ENCODE measurements around the gene GHR. TPM values are rescaled to one million over a fixed set of nuclear protein-coding genes. Genes with fewer than 3 reads are reported as not detected.

The GHR gene
- polyA plus RNA-seq, 1 experiment = 0.90 TPM

GRCh38 chr5:42761791-42762190 is 338.6 kb downstream of the GHR start:
- POLR2A ChIA-PET = no interaction called here
- CTCF ChIA-PET = no interaction called here
- Histone ChIP-seq H3K27me3 (ENCODE audit: control insufficient read depth, insufficient read depth, low read length) (no peaks in the 10 kb centered on the region), H3K4me3 (ENCODE audit: low read depth, low read length) (no peak overlapping the region), H3K36me3 (ENCODE audit: control insufficient read depth, insufficient read depth, low read length) (no peaks in the 10 kb centered on the region)
- no peak for TF ChIP-seq CTCF (IDR thresholded peaks at IDR 0.05; ENCODE audit: insufficient read depth, low read depth, low read length)
- DNase-seq (ENCODE audit: low read depth) = no peak

- Histone ChIP-seq H3K36me3 (ENCODE audit: control insufficient read depth, insufficient read depth, low read length) (no peaks in the 10 kb centered on the region), H3K27me3 (ENCODE audit: control insufficient read depth, insufficient read depth, low read length) (no peaks in the 10 kb centered on the region), H3K4me3 (ENCODE audit: low read depth, low read length) (no peak overlapping the region)
- peak; percentile 44 for TF ChIP-seq CTCF (IDR thresholded peaks at IDR 0.05; ENCODE audit: insufficient read depth, low read depth, low read length)
- ChIA-PET POLR2A (no interaction called here), CTCF (interaction anchor here (0.9 to 1.8 kb wide), 12 partner anchors 9 to 911 kb away, joined by 3 to 8 read pairs (median 5); partner anchors contain the start of gene GHR)
- peak; percentile 3 for DNase-seq (ENCODE audit: low read depth)
Measured at GRCh38 chr5:42767491-42768105, 344.4 kb downstream of the GHR start.

- no peak for DNase-seq (ENCODE audit: low read depth)
- Histone ChIP-seq H3K27me3 (ENCODE audit: control insufficient read depth, insufficient read depth, low read length) (no peaks in the 10 kb centered on the region), H3K36me3 (ENCODE audit: control insufficient read depth, insufficient read depth, low read length) (no peaks in the 10 kb centered on the region), H3K4me3 (ENCODE audit: low read depth, low read length) (no peak overlapping the region)
- POLR2A ChIA-PET = no interaction called here
- CTCF ChIA-PET = interaction anchor here (0.9 to 1.8 kb wide), 10 partner anchors 9 to 912 kb away, joined by 3 to 8 read pairs (median 5); partner anchors contain the start of gene GHR
- TF ChIP-seq CTCF (IDR thresholded peaks at IDR 0.05; ENCODE audit: insufficient read depth, low read depth, low read length) = no peak
Measured at GRCh38 chr5:42768106-42768504, 344.9 kb downstream of the GHR start.

GRCh38 chr5:42770003-42770402 is 346.8 kb downstream of the GHR start:
- POLR2A ChIA-PET = no interaction called here
- TF ChIP-seq CTCF (IDR thresholded peaks at IDR 0.05; ENCODE audit: insufficient read depth, low read depth, low read length) = no peak
- Histone ChIP-seq H3K4me3 (ENCODE audit: low read depth, low read length) (no peak overlapping the region), H3K36me3 (ENCODE audit: control insufficient read depth, insufficient read depth, low read length) (no peaks in the 10 kb centered on the region), H3K27me3 (ENCODE audit: control insufficient read depth, insufficient read depth, low read length) (no peaks in the 10 kb centered on the region)
- no peak for DNase-seq (ENCODE audit: low read depth)
- CTCF ChIA-PET = interaction anchor here (1.1 to 1.3 kb wide), 2 partner anchors 25 to 119 kb away, joined by 3 to 5 read pairs; no protein-coding TSS in a partner anchor

Data from BJ (cell line).